Liver (tissue), 9 donors: Measurements from ENCODE around the gene RBM6. TPM values are rescaled to one million over a fixed set of nuclear protein-coding genes. Genes with fewer than 3 reads are reported as not detected.

Experiments used
- DNase-seq: peaks from one replicate; pipeline ENCODE4 v3.0.0-alpha.2; 2017; ENCODE audit warnings: low spot score
- H3K27ac ChIP-seq, 2 donors: one replicate each; pipeline ENCODE4 v1.7.0; 2013; ENCODE audit warnings: inconsistent platforms in 2 of 2, low read length in 2 of 2, control low read depth in 1 of 2, low read depth in 1 of 2, mild to moderate bottlenecking in 1 of 2
- H3K27me3 ChIP-seq, 4 donors: one replicate each; pipeline versions ENCODE4 v1.6.1 to v1.7.0; 2013; ENCODE audit warnings: low read length in 3 of 4, inconsistent platforms in 1 of 4, mild to moderate bottlenecking in 1 of 4, moderate library complexity in 1 of 4; ENCODE audit not compliant: control insufficient read depth in 4 of 4, insufficient read depth in 4 of 4
- H3K36me3 ChIP-seq, 4 donors: one replicate each; pipeline versions ENCODE4 v1.6.1 to v1.7.0; 2013; ENCODE audit warnings: low read length in 3 of 4, mild to moderate bottlenecking in 3 of 4, low read depth in 1 of 4, moderate library complexity in 1 of 4; ENCODE audit not compliant: control insufficient read depth in 4 of 4, insufficient read depth in 3 of 4
- H3K4me1 ChIP-seq, 4 donors: one replicate each; pipeline versions ENCODE4 v1.6.1 to v1.7.0; 2013; ENCODE audit warnings: low read length in 3 of 4, mild to moderate bottlenecking in 3 of 4, moderate library complexity in 1 of 4; ENCODE audit not compliant: control insufficient read depth in 4 of 4, insufficient read depth in 4 of 4
- H3K4me3 ChIP-seq, 3 donors: one replicate each; pipeline versions ENCODE4 v1.6.1 to v1.7.0; 2013; ENCODE audit warnings: low read length in 3 of 3, control low read depth in 1 of 3, low read depth in 1 of 3, mild to moderate bottlenecking in 1 of 3
- H3K9ac ChIP-seq, 2 donors: one replicate each; pipeline ENCODE4 v1.7.0; 2013; ENCODE audit warnings: low read length in 2 of 2, mild to moderate bottlenecking in 2 of 2, moderate library complexity in 2 of 2, control low read depth in 1 of 2, low read depth in 1 of 2
- H3K9me3 ChIP-seq, 4 donors: one replicate each; pipeline versions ENCODE4 v1.6.1 to v1.7.0; 2013; ENCODE audit warnings: low read length in 3 of 4; ENCODE audit not compliant: control insufficient read depth in 4 of 4
- ATF3 ChIP-seq: IDR thresholded peaks from 2 replicates; pipeline ENCODE4 v1.6.1; 2016; ENCODE audit warnings: antibody characterized with exemption
- EGR1 ChIP-seq, 2 donors: IDR thresholded peaks; 2 replicates each; pipeline ENCODE4 v1.6.1; 2016 to 2018; ENCODE audit warnings: antibody characterized with exemption in 2 of 2, low read depth in 2 of 2
- FOXA1 ChIP-seq: IDR thresholded peaks from 2 replicates; pipeline ENCODE4 v1.6.1; 2016; ENCODE audit warnings: antibody characterized with exemption
- FOXA2 ChIP-seq: IDR thresholded peaks from 2 replicates; pipeline ENCODE4 v1.6.1; 2016; ENCODE audit warnings: antibody characterized with exemption
- GABPA ChIP-seq, 2 donors: IDR thresholded peaks in 1 of 2; conservative IDR thresholded peaks in 1 of 2; 2 replicates each; pipeline ENCODE4 v1.6.1; 2016; ENCODE audit warnings: antibody characterized with exemption in 2 of 2, mild to moderate bottlenecking in 1 of 2, moderate library complexity in 1 of 2
- HNF4A ChIP-seq, 2 donors: conservative IDR thresholded peaks; 2 replicates each; pipeline ENCODE4 v1.6.1; 2016; ENCODE audit warnings: antibody characterized with exemption in 2 of 2, mild to moderate bottlenecking in 2 of 2
- HNF4G ChIP-seq: IDR thresholded peaks from 2 replicates; pipeline ENCODE4 v1.6.1; 2016; ENCODE audit warnings: antibody characterized with exemption
- JUND ChIP-seq, 2 donors: IDR thresholded peaks; 2 replicates each; pipeline ENCODE4 v1.6.1; 2016; ENCODE audit warnings: antibody characterized with exemption in 2 of 2
- MAX ChIP-seq: IDR thresholded peaks from 2 replicates; pipeline ENCODE4 v1.6.1; 2016; ENCODE audit warnings: antibody characterized with exemption
- NR2F2 ChIP-seq: IDR thresholded peaks from 2 replicates; pipeline ENCODE4 v1.6.1; 2016; ENCODE audit warnings: antibody characterized with exemption
- RAD21 ChIP-seq, 2 donors: IDR thresholded peaks; 2 replicates each; pipeline ENCODE4 v1.6.1; 2016; ENCODE audit warnings: antibody characterized with exemption in 2 of 2, mild to moderate bottlenecking in 2 of 2
- RXRA ChIP-seq, 2 donors: IDR thresholded peaks; 2 replicates each; pipeline ENCODE4 v1.6.1; 2017 to 2018; ENCODE audit warnings: antibody characterized with exemption in 2 of 2, mild to moderate bottlenecking in 1 of 2
- SP1 ChIP-seq: IDR thresholded peaks from 2 replicates; pipeline ENCODE4 v1.6.1; 2018; ENCODE audit warnings: antibody characterized with exemption, mild to moderate bottlenecking
- TAF1 ChIP-seq: conservative IDR thresholded peaks from 2 replicates; pipeline ENCODE4 v1.6.1; 2016; ENCODE audit warnings: antibody characterized with exemption, mild to moderate bottlenecking
- WGBS: extraction: QIAGEN DNeasy Blood & Tissue Kit; methylation state at CpG from one replicate; pipeline ENCODE4 v1.1.7; 2013; 5-methylcytosine and 5-hydroxymethylcytosine counted together
- polyA plus RNA-seq, 2 donors: library from polyadenylated mRNA; stranded (reverse) in 1 of 2; unstranded in 1 of 2; fragments of 200-250 nt in 1 of 2; fragments of >200 nt in 1 of 2; fragmentation: Nextera tagmentation in 1 of 2; extraction: Ambion mirVana in 1 of 2; gene quantifications; one replicate each; pipeline versions ENCODE4 v1.2.1 to v1.2.3, GENCODE V29; 2013 to 2015
- total RNA-seq, 2 donors: library from RNA; depleted of rRNA; stranded (reverse); fragments of >200 nt; gene quantifications; one replicate each; pipeline ENCODE4 v1.2.3, GENCODE V29; 2014
- TF ChIP-seq, protein P1 (sequence below): IDR thresholded peaks from 2 replicates; pipeline ENCODE4 v1.6.1; 2016; ENCODE audit warnings: antibody characterized with exemption, mild to moderate bottlenecking
- TF ChIP-seq, protein P2 (sequence below): IDR thresholded peaks from 2 replicates; pipeline ENCODE4 v1.6.1; 2016; ENCODE audit warnings: antibody characterized with exemption
- TF ChIP-seq, protein P3 (sequence below): fragments of 150-350 bp; IDR thresholded peaks from 2 replicates; pipeline ENCODE4 v1.5.1; 2017; ENCODE audit warnings: improper control_type of control experiment, low read depth, low read length; ENCODE audit not compliant: missing input control
- donor health status: healthy.
- donor health status: healthy.
- donor health status: healthy.
- donor health status: healthy.
- donor health status: healthy.

The RBM6 gene
- total and polyA plus RNA-seq, 4 donors = 10.9 to 59.2 (median 37.5) TPM

DNA sequence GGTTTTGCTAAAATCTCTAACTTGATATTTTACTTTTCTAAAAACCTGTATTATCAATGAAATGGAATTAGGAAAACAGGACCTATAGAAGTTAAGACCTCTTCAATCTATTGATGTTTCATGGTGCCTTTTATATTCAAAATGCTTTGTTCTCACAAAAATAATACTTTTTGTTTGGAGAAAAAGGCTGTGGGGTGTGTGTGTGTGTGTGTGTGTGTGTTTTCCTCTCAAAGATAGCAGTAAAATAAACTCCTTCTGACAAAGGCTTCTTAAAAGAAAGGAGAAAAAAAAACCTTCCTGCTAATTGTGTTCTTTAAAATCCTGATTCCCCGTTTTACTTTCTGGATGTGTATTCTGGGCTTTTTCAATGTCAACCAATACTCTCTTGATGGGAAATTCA is 54.5 kb downstream of the RBM6 start:
- H3K9me3 ChIP-seq = no peaks in the 10 kb centered on the region
- no peak for DNase-seq
- H3K27me3 ChIP-seq = no peaks in the 10 kb centered on the region
- TF ChIP-seq NR2F2 = no peak
- TF ChIP-seq GABPA (IDR thresholded peaks at IDR 0.05 in 1 of 2, conservative IDR thresholded peaks at IDR 0.05 in 1 of 2) = no peak
- TF ChIP-seq HNF4A (conservative IDR thresholded peaks at IDR 0.05) = no peak
- TF ChIP-seq, protein P1, sequence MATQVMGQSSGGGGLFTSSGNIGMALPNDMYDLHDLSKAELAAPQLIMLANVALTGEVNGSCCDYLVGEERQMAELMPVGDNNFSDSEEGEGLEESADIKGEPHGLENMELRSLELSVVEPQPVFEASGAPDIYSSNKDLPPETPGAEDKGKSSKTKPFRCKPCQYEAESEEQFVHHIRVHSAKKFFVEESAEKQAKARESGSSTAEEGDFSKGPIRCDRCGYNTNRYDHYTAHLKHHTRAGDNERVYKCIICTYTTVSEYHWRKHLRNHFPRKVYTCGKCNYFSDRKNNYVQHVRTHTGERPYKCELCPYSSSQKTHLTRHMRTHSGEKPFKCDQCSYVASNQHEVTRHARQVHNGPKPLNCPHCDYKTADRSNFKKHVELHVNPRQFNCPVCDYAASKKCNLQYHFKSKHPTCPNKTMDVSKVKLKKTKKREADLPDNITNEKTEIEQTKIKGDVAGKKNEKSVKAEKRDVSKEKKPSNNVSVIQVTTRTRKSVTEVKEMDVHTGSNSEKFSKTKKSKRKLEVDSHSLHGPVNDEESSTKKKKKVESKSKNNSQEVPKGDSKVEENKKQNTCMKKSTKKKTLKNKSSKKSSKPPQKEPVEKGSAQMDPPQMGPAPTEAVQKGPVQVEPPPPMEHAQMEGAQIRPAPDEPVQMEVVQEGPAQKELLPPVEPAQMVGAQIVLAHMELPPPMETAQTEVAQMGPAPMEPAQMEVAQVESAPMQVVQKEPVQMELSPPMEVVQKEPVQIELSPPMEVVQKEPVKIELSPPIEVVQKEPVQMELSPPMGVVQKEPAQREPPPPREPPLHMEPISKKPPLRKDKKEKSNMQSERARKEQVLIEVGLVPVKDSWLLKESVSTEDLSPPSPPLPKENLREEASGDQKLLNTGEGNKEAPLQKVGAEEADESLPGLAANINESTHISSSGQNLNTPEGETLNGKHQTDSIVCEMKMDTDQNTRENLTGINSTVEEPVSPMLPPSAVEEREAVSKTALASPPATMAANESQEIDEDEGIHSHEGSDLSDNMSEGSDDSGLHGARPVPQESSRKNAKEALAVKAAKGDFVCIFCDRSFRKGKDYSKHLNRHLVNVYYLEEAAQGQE = no peak
- no peak for TF ChIP-seq HNF4G
- TF ChIP-seq ATF3 = no peak
- TF ChIP-seq RXRA (IDR thresholded peaks at IDR 0.05) = no peak
- no peak for TF ChIP-seq SP1
- TF ChIP-seq JUND (IDR thresholded peaks at IDR 0.05) = no peak
- TF ChIP-seq, protein P2, sequence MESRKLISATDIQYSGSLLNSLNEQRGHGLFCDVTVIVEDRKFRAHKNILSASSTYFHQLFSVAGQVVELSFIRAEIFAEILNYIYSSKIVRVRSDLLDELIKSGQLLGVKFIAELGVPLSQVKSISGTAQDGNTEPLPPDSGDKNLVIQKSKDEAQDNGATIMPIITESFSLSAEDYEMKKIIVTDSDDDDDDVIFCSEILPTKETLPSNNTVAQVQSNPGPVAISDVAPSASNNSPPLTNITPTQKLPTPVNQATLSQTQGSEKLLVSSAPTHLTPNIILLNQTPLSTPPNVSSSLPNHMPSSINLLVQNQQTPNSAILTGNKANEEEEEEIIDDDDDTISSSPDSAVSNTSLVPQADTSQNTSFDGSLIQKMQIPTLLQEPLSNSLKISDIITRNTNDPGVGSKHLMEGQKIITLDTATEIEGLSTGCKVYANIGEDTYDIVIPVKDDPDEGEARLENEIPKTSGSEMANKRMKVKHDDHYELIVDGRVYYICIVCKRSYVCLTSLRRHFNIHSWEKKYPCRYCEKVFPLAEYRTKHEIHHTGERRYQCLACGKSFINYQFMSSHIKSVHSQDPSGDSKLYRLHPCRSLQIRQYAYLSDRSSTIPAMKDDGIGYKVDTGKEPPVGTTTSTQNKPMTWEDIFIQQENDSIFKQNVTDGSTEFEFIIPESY = no peak
- TF ChIP-seq TAF1 = no peak
- no peak for TF ChIP-seq MAX
- TF ChIP-seq, protein P3, sequence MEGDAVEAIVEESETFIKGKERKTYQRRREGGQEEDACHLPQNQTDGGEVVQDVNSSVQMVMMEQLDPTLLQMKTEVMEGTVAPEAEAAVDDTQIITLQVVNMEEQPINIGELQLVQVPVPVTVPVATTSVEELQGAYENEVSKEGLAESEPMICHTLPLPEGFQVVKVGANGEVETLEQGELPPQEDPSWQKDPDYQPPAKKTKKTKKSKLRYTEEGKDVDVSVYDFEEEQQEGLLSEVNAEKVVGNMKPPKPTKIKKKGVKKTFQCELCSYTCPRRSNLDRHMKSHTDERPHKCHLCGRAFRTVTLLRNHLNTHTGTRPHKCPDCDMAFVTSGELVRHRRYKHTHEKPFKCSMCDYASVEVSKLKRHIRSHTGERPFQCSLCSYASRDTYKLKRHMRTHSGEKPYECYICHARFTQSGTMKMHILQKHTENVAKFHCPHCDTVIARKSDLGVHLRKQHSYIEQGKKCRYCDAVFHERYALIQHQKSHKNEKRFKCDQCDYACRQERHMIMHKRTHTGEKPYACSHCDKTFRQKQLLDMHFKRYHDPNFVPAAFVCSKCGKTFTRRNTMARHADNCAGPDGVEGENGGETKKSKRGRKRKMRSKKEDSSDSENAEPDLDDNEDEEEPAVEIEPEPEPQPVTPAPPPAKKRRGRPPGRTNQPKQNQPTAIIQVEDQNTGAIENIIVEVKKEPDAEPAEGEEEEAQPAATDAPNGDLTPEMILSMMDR = no peak
- no peak for TF ChIP-seq RAD21 (IDR thresholded peaks at IDR 0.05)
- no peak for TF ChIP-seq FOXA2
- no peak for TF ChIP-seq FOXA1
- H3K27ac ChIP-seq = no peak overlapping the region
- peaks cover 2 to 10% (median 4%) of the 10 kb centered on the region in 4 donors for H3K36me3 ChIP-seq
- no peaks in the 10 kb centered on the region for H3K4me1 ChIP-seq
- H3K9ac ChIP-seq = no peak overlapping the region
- WGBS = 90% methylated on average over 1 of the region's 1 CpG
- no peak overlapping the region for H3K4me3 ChIP-seq

GRCh38 chr3:49996016-49996415 is 56.1 kb downstream of the RBM6 start:
- peaks cover 2 to 12% (median 9%) of the 10 kb centered on the region in 4 donors for H3K36me3 ChIP-seq
- no peak overlapping the region for H3K27ac ChIP-seq
- H3K4me3 ChIP-seq = no peak overlapping the region
- no peak overlapping the region for H3K9ac ChIP-seq
- no peak for DNase-seq
- WGBS = 97% methylated on average over 2 of the region's 2 CpGs
- no peaks in the 10 kb centered on the region for H3K27me3 ChIP-seq
- H3K9me3 ChIP-seq = no peaks in the 10 kb centered on the region
- H3K4me1 ChIP-seq = no peaks in the 10 kb centered on the region
- TF ChIP-seq EGR1 (IDR thresholded peaks at IDR 0.05; ENCODE audit: low read depth in 2 of 2) (no peak), RXRA (IDR thresholded peaks at IDR 0.05) (no peak), SP1 (no peak), FOXA2 (no peak), HNF4A (conservative IDR thresholded peaks at IDR 0.05) (no peak), TAF1 (no peak), GABPA (IDR thresholded peaks at IDR 0.05 in 1 of 2, conservative IDR thresholded peaks at IDR 0.05 in 1 of 2) (no peak), MAX (no peak), ATF3 (no peak)
- TF ChIP-seq, protein P3 = no peak
- TF ChIP-seq, protein P1 = no peak
